GM19397 (cell line): ENCODE data around the gene MGME1.
"Not testable (repeated sequence)": the region's sequence is repeated elsewhere in the genome, so short reads cannot be mapped to it uniquely, and the experiment has no call there.

Source experiments
- ATAC-seq: cut with Tn5 transposase; IDR thresholded peaks from one replicate; pipeline ENCODE4 v1.9.1; 2021; ENCODE audit warnings: mild to moderate bottlenecking, moderate library complexity; ENCODE audit not compliant: unreplicated experiment

The MGME1 gene

DNA sequence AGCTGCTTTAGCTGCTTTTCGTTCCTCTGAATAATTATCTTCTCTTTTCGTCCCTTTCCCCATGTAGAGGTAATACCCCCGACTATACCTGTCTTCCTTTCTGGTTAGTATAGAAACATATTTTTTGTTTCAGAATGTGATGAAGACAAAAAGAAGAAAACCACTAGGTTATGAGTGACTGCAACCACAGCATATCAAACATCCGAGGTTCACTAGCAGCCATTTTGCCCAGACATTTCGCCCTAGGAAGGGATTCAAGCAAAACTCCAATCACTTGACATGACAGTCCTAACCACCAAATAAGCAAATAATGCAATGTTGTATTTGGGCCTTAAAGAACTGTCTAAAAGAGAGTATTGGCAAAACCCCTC is 9.6 kb upstream of the MGME1 start:
- no peak for ATAC-seq

DNA sequence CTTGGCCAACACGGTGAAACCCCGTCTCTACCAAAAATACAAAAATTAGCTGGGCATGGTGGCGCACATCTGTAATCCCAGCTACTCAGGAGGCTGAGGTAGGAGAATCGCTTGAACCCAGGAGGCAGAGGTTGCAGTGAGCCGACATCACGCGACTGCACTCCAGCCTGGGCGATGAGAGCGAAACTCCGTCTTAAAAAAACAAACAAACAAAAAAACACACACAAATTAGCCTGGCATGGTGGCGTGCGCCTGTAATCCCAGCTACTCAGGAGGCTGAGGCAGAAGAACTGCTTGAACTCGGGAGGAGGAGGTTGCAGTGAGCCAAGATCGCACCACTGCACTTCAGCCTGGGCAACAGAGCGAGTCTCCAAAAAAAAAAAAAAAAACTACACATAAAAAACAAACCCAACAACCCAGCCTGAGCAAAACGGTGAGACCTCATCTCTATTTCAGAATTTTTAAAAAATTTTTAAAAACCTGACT is 8.4 kb upstream of the MGME1 start:
- not testable (repeated sequence) for ATAC-seq

- ATAC-seq: no peak
Observed at GRCh38 chr20:17960927-17961586, 7.8 kb upstream of the MGME1 start.

- ATAC-seq: no peak
Observed at GRCh38 chr20:17961587-17961940, 7.3 kb upstream of the MGME1 start.

DNA sequence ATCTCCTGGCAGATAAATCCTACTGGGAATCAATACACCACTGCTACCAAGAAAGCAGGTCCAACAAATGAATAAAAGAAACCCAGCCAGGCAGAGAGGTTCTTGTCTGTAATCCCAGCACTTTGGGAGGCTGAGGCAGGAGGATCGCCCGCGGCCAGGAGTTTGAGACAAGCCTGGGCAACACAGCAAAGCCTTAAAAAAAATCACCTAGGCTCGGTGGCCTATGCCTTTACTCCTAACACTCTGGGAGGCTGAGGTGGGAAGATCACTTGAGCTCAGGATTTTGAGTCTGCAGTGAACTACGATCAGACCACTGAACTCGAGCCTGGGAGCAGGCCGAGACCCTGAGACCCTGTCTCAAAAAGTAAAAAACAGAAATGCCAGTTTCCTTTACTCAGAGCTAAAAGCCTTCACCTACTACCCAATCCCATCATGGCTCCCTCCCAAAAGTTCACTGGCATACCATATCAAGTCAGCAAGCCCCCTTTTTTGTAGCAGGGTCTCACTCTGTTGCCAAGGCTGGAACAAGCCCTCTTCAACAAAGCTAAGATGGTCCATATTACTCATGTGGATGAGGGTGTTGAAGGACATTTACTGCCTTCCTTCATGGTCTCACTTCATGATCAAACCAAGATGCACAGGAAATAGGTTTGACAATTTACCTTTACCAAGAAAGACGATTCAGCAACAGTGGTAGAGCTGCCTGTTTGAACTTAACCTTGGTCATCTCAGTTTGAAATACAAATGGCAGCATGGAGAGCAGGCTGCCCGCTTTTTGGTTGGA is 5.5 kb upstream of the MGME1 start:
- no peak for ATAC-seq

DNA sequence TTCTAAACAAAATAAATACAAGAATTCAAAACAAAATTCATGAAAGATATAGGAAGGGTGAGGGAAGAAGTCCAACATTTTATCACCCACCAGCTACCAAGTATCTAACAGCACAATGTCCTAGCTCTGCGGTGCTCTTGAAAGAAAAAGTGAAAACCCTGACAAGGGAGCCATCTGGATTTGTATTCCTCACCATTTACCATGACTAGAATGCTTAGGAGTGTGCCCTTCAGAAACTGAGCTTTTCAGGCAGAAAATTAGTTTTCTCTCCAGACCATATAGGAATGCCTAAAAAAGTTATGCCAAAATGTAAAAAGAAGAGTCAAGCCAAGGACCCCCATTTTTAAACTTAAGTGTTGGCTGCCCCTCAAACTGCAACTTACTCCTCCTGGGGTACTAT is 4.7 kb upstream of the MGME1 start:
- ATAC-seq: no peak

DNA sequence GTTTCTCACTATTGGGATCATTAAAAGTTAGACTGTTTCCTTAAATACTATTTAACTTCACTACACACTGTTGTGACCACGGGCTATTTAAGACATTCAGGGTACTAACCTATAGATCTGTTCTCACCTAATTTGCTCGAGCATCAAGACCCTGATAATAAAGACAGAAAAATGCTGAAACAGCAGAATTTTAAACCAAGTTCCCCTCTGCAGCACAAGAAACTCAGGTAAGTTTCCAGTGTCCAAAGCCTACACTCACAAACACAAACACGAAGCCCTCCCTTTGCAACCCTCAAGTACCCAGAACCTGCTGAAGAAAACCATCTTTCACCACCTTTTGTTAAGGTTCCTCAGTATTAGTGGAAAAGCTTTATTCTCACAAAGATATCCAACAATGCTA is 4.2 kb upstream of the MGME1 start:
- no peak for ATAC-seq

DNA sequence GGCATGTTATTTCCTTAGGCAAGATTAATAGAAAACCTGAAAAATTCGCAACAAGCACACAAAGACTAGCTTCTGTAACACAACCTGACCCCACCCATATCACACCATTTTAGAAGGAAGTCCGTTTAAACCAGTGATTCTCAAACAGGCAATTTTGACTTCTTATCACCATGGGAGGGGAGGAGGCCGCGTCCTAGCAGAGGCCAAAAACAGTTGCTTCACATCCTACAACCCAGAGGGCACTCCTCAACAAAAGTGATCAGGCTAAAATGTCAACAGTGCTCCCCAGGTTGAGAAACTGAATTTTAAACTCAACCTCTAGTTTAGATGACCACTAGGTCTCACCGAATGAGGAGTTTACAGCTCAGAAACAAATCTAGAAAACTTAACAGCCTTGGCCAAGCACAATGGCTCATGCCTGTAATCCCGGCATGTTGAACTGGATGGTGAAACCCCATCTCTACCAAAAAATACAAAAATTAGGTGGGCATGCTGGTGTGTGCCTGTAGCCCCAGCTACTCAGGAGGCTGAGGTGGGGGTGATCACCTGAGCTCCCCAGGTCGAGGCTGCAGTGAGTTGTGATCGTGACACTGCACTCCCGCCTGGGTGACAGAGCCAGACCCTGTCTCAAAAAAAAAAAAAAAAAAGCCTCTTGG is 3.6 kb upstream of the MGME1 start:
- ATAC-seq: no peak

DNA sequence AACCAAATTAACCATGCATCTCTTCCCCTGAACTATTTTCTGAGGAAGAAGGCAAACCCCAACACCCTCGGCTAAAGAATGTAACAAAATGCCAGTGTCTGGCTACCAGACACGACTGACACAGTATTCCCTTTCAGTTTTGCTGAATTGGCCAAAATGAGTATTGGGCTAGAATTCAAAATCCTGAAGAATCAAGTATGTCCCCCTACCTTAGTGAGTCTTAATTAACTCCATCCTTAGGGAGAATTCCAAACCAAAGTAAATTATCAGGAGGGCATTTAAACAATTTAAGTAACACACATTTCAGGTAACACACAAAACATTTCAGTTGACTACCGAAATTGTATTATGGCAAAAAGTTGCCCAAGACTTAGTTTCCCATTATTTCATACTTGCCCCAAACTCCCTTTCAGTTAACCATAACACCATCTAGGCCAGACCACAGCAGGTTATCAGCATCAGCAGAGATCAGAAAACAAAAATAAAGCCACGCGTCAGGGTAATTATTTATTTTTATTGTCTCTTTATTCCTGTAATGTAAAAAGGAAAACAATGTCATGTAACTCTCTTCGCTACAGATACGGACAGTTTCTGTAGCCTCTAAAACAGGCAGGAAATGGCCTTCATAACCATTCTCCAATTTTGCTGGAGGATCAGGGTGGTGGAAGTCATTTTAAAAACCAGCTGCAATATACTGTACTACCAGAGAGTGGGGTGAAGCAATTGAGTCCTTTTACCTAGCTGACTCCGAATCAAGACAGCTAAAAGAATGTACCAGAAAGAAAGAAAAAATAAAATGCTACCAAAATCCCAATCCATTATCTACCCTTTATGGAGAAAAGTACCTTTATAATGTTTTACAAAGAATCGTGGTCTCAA is 2.1 kb upstream of the MGME1 start:
- no peak for ATAC-seq

DNA sequence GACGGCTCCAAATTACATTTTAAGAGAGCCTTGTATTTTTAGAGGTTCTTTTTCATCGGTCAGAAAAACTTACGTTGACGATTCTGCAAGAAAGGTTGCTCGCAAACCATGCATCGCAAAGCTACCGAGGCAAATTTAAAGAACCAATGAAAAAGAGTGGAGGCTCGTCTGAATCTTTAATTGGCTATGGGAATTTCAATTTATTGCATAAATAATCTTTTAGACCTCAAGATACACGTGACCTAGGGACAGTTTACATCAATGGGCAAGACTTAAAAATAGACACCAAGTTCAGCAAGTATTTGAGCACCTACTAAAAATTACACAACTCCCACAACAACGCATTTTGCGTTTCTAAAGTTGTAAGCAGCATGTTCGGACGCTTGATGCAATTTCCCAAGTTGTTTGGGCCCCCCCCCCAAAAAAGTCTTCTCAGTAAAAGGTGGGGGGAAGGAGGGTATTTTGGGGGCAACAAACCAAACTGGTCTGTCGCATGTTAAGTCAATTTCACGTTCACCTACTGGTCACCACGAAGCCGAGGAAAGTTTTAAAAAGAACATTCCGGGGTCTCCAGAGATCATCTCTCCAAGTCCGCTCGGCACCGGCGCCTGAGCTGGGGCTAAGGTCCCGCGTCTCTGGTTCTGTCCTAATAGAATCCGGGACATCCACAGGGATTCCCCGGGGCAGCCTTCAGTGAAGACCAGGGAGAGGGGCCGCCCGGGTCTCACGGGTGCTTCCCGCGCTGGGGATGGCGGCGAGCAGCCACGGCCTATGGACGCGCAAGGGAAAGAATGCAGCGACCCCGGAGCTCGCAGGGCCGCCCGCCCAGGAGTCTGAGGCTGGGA is 1.1 kb upstream of the MGME1 start:
- no peak for ATAC-seq

GRCh38 chr20:17969278-17969883 is 563 bp downstream of the MGME1 start:
- peak; percentile 10 for ATAC-seq

DNA sequence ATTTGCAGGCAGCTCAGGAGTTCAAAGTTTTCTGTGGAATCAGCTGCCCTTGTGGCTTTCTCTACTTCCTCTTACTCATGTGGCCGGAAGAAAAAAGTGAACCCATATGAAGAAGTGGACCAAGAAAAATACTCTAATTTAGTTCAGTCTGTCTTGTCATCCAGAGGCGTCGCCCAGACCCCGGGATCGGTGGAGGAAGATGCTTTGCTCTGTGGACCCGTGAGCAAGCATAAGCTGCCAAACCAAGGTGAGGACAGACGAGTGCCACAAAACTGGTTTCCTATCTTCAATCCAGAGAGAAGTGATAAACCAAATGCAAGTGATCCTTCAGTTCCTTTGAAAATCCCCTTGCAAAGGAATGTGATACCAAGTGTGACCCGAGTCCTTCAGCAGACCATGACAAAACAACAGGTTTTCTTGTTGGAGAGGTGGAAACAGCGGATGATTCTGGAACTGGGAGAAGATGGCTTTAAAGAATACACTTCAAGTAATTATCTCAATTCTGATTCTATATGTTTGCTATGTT is 1.1 kb downstream of the MGME1 start:
- ATAC-seq: no peak

- ATAC-seq: no peak
Observed at GRCh38 chr20:17971300-17972013, 2.6 kb downstream of the MGME1 start.

GRCh38 chr20:17972121-17972520 is 3.3 kb downstream of the MGME1 start:
- no peak for ATAC-seq

DNA sequence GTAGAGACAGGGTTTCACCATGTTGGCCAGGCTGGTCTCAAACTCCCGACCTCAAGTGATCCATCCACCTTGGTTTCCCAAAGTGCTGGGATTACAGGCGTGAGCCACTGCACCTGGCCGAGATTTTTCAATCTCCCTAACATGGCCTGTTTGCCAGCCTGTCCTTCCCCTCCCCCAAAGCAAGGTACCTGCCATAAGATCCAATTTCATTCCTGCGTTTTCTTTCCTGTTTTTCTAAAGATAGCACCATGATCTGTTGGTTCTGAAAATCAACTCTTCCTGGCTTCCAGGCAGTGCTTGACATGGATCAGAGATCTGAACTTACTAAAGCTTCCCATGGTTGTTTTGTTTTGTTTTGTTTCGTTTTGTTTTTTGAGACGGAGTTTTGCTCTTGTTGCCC is 7.5 kb downstream of the MGME1 start:
- ATAC-seq: no peak

- no peak for ATAC-seq
Observed at GRCh38 chr20:17985388-17986018, 16.7 kb downstream of the MGME1 start.

DNA sequence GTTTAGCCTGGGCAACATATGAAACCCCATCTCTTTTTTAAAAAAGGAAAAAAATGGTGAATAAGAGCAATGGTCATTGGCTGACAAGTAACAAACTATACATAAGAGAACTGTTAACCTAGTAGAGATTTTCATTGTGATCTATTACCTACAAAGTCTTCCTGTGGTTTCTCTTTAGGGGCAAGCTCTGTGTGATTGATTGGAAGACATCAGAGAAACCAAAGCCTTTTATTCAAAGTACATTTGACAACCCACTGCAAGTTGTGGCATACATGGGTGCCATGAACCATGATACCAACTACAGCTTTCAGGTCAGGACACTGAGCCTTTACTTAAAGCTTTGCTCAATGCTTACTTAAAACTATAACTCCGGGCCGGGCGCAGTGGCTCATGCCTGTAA is 19.2 kb downstream of the MGME1 start:
- no peak for ATAC-seq

DNA sequence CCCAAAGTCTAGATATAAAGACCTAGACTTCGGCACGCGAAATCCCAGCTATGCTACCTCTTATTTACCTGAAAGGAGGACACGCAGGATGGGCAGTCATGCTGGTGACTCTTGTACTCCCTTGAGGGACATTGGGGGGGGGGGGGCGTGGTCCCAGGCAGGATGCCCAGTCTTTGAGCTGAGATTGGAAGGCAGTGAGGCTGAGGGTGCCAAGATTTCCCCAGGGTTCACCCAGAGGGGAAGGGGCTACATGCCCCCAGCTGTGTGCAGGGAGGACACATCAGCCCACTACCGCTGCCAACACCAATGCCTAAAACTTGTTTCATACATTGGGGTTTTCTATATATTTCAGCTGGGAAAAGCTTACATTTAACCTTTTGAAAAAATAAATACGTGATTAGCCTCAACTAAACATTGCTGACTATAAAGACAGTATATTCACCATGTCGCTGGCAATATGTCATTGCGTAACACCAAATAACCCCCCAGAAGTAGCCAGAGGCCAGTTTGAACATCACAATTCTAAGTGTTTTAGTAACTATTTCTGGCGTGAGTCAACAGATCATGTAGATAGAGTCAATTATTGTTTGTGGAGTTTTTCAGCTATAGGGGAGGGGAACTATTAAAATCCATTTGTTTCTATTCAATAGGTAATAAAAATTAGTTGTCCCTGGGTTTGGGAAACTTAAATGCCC is 21.6 kb downstream of the MGME1 start:
- ATAC-seq: no peak
